Esophagus muscularis mucosa (tissue), 3 donors: ENCODE results near the gene UBE2I.

ENCODE experiments used
- POLR2A ChIP-seq: fragments of 450-650 bp; IDR thresholded peaks from one replicate; pipeline ENCODE4 v1.6.1; 2017; ENCODE audit warnings: antibody characterized with exemption, moderate library complexity, mild to moderate bottlenecking, low read depth
- POLR2AphosphoS5 ChIP-seq, 2 donors: sonication (generic); formaldehyde crosslinking; IDR thresholded peaks; one replicate each; pipeline ENCODE4 v1.6.1; 2017; ENCODE audit warnings: antibody characterized with exemption in 2 of 2
- TF ChIP-seq, protein P1 (sequence below), 3 experiments: fragments of 200-600 bp in 2 of 3; fragments of 450-650 bp in 1 of 3; sonication (generic) in 2 of 3; IDR thresholded peaks; one replicate each; pipeline ENCODE4 v1.5.1; 2017 to 2019; ENCODE audit warnings: antibody characterized with exemption in 3 of 3, mild to moderate bottlenecking in 2 of 3, moderate library complexity in 1 of 3

DNA sequence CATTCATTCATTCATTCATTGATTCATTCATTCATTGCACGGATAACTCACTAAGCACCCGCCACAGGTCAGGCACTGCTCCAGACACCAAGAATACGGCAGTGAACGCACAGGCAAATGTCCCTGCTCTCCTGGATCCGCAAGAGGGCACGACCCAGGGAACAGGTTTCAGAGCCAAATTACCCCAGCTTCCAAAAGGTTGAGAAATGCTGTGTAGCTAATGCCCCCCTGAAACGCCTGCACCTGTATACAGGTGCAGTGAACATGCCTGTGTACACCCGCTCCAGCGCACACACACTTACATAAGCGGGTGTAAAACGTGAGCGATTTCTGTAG, 9.6 kb upstream of the UBE2I start:
- TF ChIP-seq POLR2A, result no peak
- TF ChIP-seq, protein P1, sequence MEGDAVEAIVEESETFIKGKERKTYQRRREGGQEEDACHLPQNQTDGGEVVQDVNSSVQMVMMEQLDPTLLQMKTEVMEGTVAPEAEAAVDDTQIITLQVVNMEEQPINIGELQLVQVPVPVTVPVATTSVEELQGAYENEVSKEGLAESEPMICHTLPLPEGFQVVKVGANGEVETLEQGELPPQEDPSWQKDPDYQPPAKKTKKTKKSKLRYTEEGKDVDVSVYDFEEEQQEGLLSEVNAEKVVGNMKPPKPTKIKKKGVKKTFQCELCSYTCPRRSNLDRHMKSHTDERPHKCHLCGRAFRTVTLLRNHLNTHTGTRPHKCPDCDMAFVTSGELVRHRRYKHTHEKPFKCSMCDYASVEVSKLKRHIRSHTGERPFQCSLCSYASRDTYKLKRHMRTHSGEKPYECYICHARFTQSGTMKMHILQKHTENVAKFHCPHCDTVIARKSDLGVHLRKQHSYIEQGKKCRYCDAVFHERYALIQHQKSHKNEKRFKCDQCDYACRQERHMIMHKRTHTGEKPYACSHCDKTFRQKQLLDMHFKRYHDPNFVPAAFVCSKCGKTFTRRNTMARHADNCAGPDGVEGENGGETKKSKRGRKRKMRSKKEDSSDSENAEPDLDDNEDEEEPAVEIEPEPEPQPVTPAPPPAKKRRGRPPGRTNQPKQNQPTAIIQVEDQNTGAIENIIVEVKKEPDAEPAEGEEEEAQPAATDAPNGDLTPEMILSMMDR (IDR thresholded peaks at IDR 0.05), result no peak
- TF ChIP-seq POLR2AphosphoS5 (IDR thresholded peaks at IDR 0.05), result no peak
